Vagina (tissue), 2 donors: Measurements from ENCODE around the gene UBE2G2.

Experiments used
- CTCF ChIP-seq, 3 experiments: fragments of 450-650 bp in 2 of 3; fragments of 200-600 bp in 1 of 3; sonication (generic) in 1 of 3; IDR thresholded peaks; one replicate each; pipeline ENCODE4 v1.5.1; 2017 to 2019; ENCODE audit warnings: antibody characterized with exemption in 3 of 3, mild to moderate bottlenecking in 2 of 3, moderate library complexity in 2 of 3
- POLR2A ChIP-seq, 2 donors: fragments of 450-650 bp; IDR thresholded peaks; one replicate each; pipeline ENCODE4 v1.6.1; 2017; ENCODE audit warnings: antibody characterized with exemption in 2 of 2, mild to moderate bottlenecking in 2 of 2, moderate library complexity in 2 of 2

- TF ChIP-seq CTCF (IDR thresholded peaks at IDR 0.05) (no peak), POLR2A (IDR thresholded peaks at IDR 0.05) (no peak)
Observed at GRCh38 chr21:44724926-44725325, 76.7 kb downstream of the UBE2G2 start.
